GM12878 (cell line): ENCODE data around the gene WDR13.

Experiments used
- CHD2 ChIP-seq: IDR thresholded peaks from 2 replicates; pipeline ENCODE4 v1.6.1; 2011; ENCODE audit warnings: low read depth, low read length, improper control_type of control experiment, borderline replicate concordance
- EZH2 ChIP-seq: IDR thresholded peaks from 2 replicates; pipeline ENCODE4 v1.6.1; 2012; ENCODE audit warnings: low read depth, mild to moderate bottlenecking, control low read depth, inconsistent platforms, low read length, borderline replicate concordance; ENCODE audit not compliant: control insufficient read depth
- FOS ChIP-seq: IDR thresholded peaks from 3 replicates; pipeline ENCODE4 v1.6.1; 2011; ENCODE audit warnings: borderline replicate concordance; ENCODE audit not compliant: insufficient read length; ENCODE audit errors: extremely low read depth
- JUND ChIP-seq: IDR thresholded peaks from 2 replicates; pipeline ENCODE4 v1.6.1; 2012; ENCODE audit warnings: low read depth, mild to moderate bottlenecking, low read length, improper control_type of control experiment, moderate library complexity
- MXI1 ChIP-seq: fragments of 150-350 bp; IDR thresholded peaks from 2 replicates; pipeline ENCODE4 v1.6.1; 2011; ENCODE audit warnings: low read depth, mild to moderate bottlenecking, inconsistent platforms, low read length, improper control_type of control experiment
- NFYA ChIP-seq: IDR thresholded peaks from 2 replicates; pipeline ENCODE4 v1.6.1; 2011; ENCODE audit warnings: low read depth, mild to moderate bottlenecking, low read length, improper control_type of control experiment, borderline replicate concordance
- POLR2A ChIP-seq: IDR thresholded peaks from 2 replicates; pipeline ENCODE4 v1.6.1; 2011; ENCODE audit warnings: low read depth, mild to moderate bottlenecking, low read length
- TAF1 ChIP-seq: IDR thresholded peaks from 2 replicates; pipeline ENCODE4 v1.6.1; 2011; ENCODE audit warnings: mild to moderate bottlenecking, low read depth, low read length, borderline replicate concordance
- ZNF207 ChIP-seq: fragments of 450-650 bp; IDR thresholded peaks from 2 replicates; pipeline ENCODE4 v1.6.1; 2014; ENCODE audit warnings: antibody characterized with exemption, mild to moderate bottlenecking, borderline replicate concordance
- TF ChIP-seq, protein P1 (sequence below): IDR thresholded peaks from 2 replicates; pipeline ENCODE4 v1.6.1; 2012; ENCODE audit warnings: mild to moderate bottlenecking, low read depth, low read length
- TF ChIP-seq, protein P2 (sequence below): IDR thresholded peaks from 2 replicates; pipeline ENCODE4 v1.6.1; 2011; ENCODE audit warnings: borderline replicate concordance, low read depth, mild to moderate bottlenecking, moderate library complexity, mixed read lengths, low read length; ENCODE audit not compliant: insufficient read depth; ENCODE audit errors: extremely low read length
- TF ChIP-seq, protein P3 (sequence below), 3 experiments: IDR thresholded peaks in 2 of 3; conservative IDR thresholded peaks in 1 of 3; 2 replicates each; pipeline ENCODE4 v1.5.1; 2011; ENCODE audit warnings: low read depth in 3 of 3, low read length in 3 of 3, mild to moderate bottlenecking in 3 of 3, control low read depth in 2 of 3, moderate library complexity in 2 of 3, inconsistent platforms in 1 of 3, mixed read lengths in 1 of 3; ENCODE audit not compliant: control insufficient read depth in 2 of 3, insufficient read depth in 1 of 3; ENCODE audit errors: extremely low read depth in 1 of 3
- TF ChIP-seq, protein P4 (sequence below): IDR thresholded peaks from 2 replicates; pipeline ENCODE4 v1.6.1; 2012; ENCODE audit warnings: improper control_type of control experiment, low read depth, low read length; ENCODE audit not compliant: insufficient replicate concordance
- TF ChIP-seq, protein P5 (sequence below): IDR thresholded peaks from 2 replicates; pipeline ENCODE4 v1.6.1; 2012; ENCODE audit warnings: low read depth, low read length, improper control_type of control experiment

DNA sequence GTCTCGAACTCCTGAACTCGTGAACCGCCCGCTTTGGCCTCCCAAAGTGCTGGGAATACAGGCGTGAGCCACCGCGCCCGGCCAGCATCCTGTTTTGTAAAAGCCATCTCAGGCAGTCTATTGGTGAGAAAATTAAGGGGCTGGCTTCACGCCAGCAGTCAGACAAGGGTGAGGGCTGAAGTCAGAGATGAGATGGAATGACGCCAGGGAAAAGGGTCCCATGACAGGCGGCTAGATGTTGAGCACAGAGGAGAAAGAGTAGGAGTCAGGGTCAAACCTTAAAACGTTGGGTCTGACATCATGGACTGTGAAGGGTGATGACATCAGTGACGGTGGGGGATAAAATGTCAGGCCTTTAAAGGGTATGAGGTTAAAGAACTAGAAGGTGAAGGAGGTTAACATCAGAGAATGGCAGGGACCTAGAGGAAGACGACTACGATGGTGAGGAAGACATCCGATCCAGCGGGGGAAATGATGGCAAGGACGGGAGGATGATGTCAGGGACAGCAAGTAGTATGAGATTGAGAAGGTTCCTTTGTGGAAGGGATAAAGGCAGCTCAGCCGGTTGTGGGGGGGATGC is 23.5 kb upstream of the WDR13 start:
- TF ChIP-seq, protein P1, sequence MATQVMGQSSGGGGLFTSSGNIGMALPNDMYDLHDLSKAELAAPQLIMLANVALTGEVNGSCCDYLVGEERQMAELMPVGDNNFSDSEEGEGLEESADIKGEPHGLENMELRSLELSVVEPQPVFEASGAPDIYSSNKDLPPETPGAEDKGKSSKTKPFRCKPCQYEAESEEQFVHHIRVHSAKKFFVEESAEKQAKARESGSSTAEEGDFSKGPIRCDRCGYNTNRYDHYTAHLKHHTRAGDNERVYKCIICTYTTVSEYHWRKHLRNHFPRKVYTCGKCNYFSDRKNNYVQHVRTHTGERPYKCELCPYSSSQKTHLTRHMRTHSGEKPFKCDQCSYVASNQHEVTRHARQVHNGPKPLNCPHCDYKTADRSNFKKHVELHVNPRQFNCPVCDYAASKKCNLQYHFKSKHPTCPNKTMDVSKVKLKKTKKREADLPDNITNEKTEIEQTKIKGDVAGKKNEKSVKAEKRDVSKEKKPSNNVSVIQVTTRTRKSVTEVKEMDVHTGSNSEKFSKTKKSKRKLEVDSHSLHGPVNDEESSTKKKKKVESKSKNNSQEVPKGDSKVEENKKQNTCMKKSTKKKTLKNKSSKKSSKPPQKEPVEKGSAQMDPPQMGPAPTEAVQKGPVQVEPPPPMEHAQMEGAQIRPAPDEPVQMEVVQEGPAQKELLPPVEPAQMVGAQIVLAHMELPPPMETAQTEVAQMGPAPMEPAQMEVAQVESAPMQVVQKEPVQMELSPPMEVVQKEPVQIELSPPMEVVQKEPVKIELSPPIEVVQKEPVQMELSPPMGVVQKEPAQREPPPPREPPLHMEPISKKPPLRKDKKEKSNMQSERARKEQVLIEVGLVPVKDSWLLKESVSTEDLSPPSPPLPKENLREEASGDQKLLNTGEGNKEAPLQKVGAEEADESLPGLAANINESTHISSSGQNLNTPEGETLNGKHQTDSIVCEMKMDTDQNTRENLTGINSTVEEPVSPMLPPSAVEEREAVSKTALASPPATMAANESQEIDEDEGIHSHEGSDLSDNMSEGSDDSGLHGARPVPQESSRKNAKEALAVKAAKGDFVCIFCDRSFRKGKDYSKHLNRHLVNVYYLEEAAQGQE = no peak
- TF ChIP-seq, protein P2, sequence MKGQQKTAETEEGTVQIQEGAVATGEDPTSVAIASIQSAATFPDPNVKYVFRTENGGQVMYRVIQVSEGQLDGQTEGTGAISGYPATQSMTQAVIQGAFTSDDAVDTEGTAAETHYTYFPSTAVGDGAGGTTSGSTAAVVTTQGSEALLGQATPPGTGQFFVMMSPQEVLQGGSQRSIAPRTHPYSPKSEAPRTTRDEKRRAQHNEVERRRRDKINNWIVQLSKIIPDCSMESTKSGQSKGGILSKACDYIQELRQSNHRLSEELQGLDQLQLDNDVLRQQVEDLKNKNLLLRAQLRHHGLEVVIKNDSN = no peak
- TF ChIP-seq, protein P3, sequence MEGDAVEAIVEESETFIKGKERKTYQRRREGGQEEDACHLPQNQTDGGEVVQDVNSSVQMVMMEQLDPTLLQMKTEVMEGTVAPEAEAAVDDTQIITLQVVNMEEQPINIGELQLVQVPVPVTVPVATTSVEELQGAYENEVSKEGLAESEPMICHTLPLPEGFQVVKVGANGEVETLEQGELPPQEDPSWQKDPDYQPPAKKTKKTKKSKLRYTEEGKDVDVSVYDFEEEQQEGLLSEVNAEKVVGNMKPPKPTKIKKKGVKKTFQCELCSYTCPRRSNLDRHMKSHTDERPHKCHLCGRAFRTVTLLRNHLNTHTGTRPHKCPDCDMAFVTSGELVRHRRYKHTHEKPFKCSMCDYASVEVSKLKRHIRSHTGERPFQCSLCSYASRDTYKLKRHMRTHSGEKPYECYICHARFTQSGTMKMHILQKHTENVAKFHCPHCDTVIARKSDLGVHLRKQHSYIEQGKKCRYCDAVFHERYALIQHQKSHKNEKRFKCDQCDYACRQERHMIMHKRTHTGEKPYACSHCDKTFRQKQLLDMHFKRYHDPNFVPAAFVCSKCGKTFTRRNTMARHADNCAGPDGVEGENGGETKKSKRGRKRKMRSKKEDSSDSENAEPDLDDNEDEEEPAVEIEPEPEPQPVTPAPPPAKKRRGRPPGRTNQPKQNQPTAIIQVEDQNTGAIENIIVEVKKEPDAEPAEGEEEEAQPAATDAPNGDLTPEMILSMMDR (IDR thresholded peaks at IDR 0.05 in 2 of 3, conservative IDR thresholded peaks at IDR 0.05 in 1 of 3; ENCODE audit: control insufficient read depth in 2 of 3, extremely low read depth in 1 of 3, insufficient read depth in 1 of 3, low read depth in 3 of 3, low read length in 3 of 3) = no peak
- TF ChIP-seq NFYA (no peak), ZNF207 (no peak), JUND (no peak), EZH2 (no peak), TAF1 (no peak), POLR2A (no peak), MXI1 (no peak), FOS (no peak), CHD2 (no peak)
- TF ChIP-seq, protein P4, sequence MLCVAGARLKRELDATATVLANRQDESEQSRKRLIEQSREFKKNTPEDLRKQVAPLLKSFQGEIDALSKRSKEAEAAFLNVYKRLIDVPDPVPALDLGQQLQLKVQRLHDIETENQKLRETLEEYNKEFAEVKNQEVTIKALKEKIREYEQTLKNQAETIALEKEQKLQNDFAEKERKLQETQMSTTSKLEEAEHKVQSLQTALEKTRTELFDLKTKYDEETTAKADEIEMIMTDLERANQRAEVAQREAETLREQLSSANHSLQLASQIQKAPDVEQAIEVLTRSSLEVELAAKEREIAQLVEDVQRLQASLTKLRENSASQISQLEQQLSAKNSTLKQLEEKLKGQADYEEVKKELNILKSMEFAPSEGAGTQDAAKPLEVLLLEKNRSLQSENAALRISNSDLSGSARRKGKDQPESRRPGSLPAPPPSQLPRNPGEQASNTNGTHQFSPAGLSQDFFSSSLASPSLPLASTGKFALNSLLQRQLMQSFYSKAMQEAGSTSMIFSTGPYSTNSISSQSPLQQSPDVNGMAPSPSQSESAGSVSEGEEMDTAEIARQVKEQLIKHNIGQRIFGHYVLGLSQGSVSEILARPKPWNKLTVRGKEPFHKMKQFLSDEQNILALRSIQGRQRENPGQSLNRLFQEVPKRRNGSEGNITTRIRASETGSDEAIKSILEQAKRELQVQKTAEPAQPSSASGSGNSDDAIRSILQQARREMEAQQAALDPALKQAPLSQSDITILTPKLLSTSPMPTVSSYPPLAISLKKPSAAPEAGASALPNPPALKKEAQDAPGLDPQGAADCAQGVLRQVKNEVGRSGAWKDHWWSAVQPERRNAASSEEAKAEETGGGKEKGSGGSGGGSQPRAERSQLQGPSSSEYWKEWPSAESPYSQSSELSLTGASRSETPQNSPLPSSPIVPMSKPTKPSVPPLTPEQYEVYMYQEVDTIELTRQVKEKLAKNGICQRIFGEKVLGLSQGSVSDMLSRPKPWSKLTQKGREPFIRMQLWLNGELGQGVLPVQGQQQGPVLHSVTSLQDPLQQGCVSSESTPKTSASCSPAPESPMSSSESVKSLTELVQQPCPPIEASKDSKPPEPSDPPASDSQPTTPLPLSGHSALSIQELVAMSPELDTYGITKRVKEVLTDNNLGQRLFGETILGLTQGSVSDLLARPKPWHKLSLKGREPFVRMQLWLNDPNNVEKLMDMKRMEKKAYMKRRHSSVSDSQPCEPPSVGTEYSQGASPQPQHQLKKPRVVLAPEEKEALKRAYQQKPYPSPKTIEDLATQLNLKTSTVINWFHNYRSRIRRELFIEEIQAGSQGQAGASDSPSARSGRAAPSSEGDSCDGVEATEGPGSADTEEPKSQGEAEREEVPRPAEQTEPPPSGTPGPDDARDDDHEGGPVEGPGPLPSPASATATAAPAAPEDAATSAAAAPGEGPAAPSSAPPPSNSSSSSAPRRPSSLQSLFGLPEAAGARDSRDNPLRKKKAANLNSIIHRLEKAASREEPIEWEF = no peak
- TF ChIP-seq, protein P5, sequence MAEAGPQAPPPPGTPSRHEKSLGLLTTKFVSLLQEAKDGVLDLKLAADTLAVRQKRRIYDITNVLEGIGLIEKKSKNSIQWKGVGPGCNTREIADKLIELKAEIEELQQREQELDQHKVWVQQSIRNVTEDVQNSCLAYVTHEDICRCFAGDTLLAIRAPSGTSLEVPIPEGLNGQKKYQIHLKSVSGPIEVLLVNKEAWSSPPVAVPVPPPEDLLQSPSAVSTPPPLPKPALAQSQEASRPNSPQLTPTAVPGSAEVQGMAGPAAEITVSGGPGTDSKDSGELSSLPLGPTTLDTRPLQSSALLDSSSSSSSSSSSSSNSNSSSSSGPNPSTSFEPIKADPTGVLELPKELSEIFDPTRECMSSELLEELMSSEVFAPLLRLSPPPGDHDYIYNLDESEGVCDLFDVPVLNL = no peak
